ENCODE data around the gene GNG13.

GNG13 gene

GRCh38 chr16:798666-799065 is 1.9 kb downstream of the GNG13 start:
- in situ Hi-C loops (cut with MboI; ENCODE audit: low pct_unique_long_range_greater_than_20kb, low sequenced_read_pairs), result no loop called here
- DNase-seq, result no peak

GRCh38 chr16:797686-798085 is 2.8 kb downstream of the GNG13 start:
- DNase-seq, result no peak
- in situ Hi-C loops (cut with MboI; ENCODE audit: low pct_unique_long_range_greater_than_20kb, low sequenced_read_pairs), result no loop called here

GRCh38 chr16:797120-797420 is 3.5 kb downstream of the GNG13 start:
- in situ Hi-C loops (cut with MboI; ENCODE audit: low pct_unique_long_range_greater_than_20kb, low sequenced_read_pairs), result no loop called here
- DNase-seq, result no peak

GRCh38 chr16:796296-797119 is 4.0 kb downstream of the GNG13 start:
- in situ Hi-C loops (cut with MboI; ENCODE audit: low pct_unique_long_range_greater_than_20kb, low sequenced_read_pairs), result no loop called here
- no peak for DNase-seq

GRCh38 chr16:795580-796229 is 4.8 kb downstream of the GNG13 start:
- no peak for DNase-seq
- in situ Hi-C loops (cut with MboI; ENCODE audit: low pct_unique_long_range_greater_than_20kb, low sequenced_read_pairs), result no loop called here

GRCh38 chr16:794853-795466 is 5.6 kb downstream of the GNG13 start:
- in situ Hi-C loops (cut with MboI; ENCODE audit: low pct_unique_long_range_greater_than_20kb, low sequenced_read_pairs), result no loop called here
- no peak for DNase-seq

GRCh38 chr16:794091-794822 is 6.3 kb downstream of the GNG13 start:
- no peak for DNase-seq
- in situ Hi-C loops (cut with MboI; ENCODE audit: low pct_unique_long_range_greater_than_20kb, low sequenced_read_pairs), result no loop called here

- in situ Hi-C loops (cut with MboI; ENCODE audit: low pct_unique_long_range_greater_than_20kb, low sequenced_read_pairs), result no loop called here
- no peak for DNase-seq
Measured at GRCh38 chr16:793414-793813, 7.1 kb downstream of the GNG13 start.

- DNase-seq, result no peak
- in situ Hi-C loops (cut with MboI; ENCODE audit: low pct_unique_long_range_greater_than_20kb, low sequenced_read_pairs), result no loop called here
Measured at GRCh38 chr16:792221-792995, 8.1 kb downstream of the GNG13 start.

- in situ Hi-C loops (cut with MboI; ENCODE audit: low pct_unique_long_range_greater_than_20kb, low sequenced_read_pairs), result no loop called here
- no peak for DNase-seq
Measured at GRCh38 chr16:791131-791530, 9.4 kb downstream of the GNG13 start.

GRCh38 chr16:790086-790485 is 10.4 kb downstream of the GNG13 start:
- in situ Hi-C loops (cut with MboI; ENCODE audit: low pct_unique_long_range_greater_than_20kb, low sequenced_read_pairs), result no loop called here
- DNase-seq, result no peak

- in situ Hi-C loops (cut with MboI; ENCODE audit: low pct_unique_long_range_greater_than_20kb, low sequenced_read_pairs), result loop anchor here (10.0 kb wide), 1 partner anchor 75 kb away; the partner anchor contains the start of gene METRN
- no peak for DNase-seq
Measured at GRCh38 chr16:789191-789850, 11.2 kb downstream of the GNG13 start.

GRCh38 chr16:788399-789126 is 12.0 kb downstream of the GNG13 start, which contains the start of gene CHTF18:
Gene CHTF18, plus strand, starts transcription at chr16:788620. Its CDS starts 65 bp downstream, at chr16:788685.
- in situ Hi-C loops (cut with MboI; ENCODE audit: low pct_unique_long_range_greater_than_20kb, low sequenced_read_pairs), result loop anchor here (10.0 kb wide), 1 partner anchor 74 kb away; the partner anchor contains the start of gene METRN
- peak; percentile 77 for DNase-seq

- in situ Hi-C loops (cut with MboI; ENCODE audit: low pct_unique_long_range_greater_than_20kb, low sequenced_read_pairs), result loop anchor here (10.0 kb wide), 1 partner anchor 73 kb away; the partner anchor contains the start of gene METRN
- no peak for DNase-seq
Measured at GRCh38 chr16:787978-788398, 12.5 kb downstream of the GNG13 start, which contains the start of gene RPUSD1. Gene RPUSD1, minus strand, starts transcription at chr16:788381. Its CDS starts 644 bp downstream, at chr16:787737.

GRCh38 chr16:787321-787966 is 13.1 kb downstream of the GNG13 start:
- in situ Hi-C loops (cut with MboI; ENCODE audit: low pct_unique_long_range_greater_than_20kb, low sequenced_read_pairs), result loop anchor here (10.0 kb wide), 1 partner anchor 73 kb away; the partner anchor contains the start of gene METRN

GRCh38 chr16:785563-786535 is 14.7 kb downstream of the GNG13 start:
- DNase-seq, result peak; percentile 70
- in situ Hi-C loops (cut with MboI; ENCODE audit: low pct_unique_long_range_greater_than_20kb, low sequenced_read_pairs), result loop anchor here (10.0 kb wide), 1 partner anchor 71 kb away; the partner anchor contains the start of gene METRN

More at GRCh38 chr16:787321-787966, 13.1 kb downstream of the GNG13 start:
- no peak for DNase-seq

All from KBM-7 (cell line).